IMR-90 (cell line): ENCODE results near the gene PPP1R15A. TPM values are rescaled to one million over a fixed set of nuclear protein-coding genes. Genes with fewer than 3 reads are reported as not detected.

Experiments used
- ATAC-seq: fragments of 200-7000 bp; cut with Tn5 transposase; 2 replicates; pipeline ENCODE4 v1.9.1; 2020; ENCODE audit warnings: low read depth, mild to moderate bottlenecking, moderate library complexity
- BruUV-seq: library from RNA; stranded (reverse); fragments of 400-500 nt; replicated peaks from 2 replicates; lab custom pipeline; 2021; lab: Mats Ljungman, UMichigan
- CTCF ChIA-PET: fragments of 300-600 bp; formaldehyde crosslinking; extraction: SDS; loops from one replicate; lab custom pipeline; 2021; ENCODE audit warnings: antibody characterized with exemption; lab: Yijun Ruan, JAX
- POLR2A ChIA-PET: fragments of 300-600 bp; sonication (Branson Sonifier 250); formaldehyde crosslinking; loops from one replicate; lab custom pipeline; 2022; ENCODE audit warnings: antibody characterized with exemption; ENCODE audit not compliant: unreplicated experiment; lab: Charles Lee
- DNase-seq: peaks from one replicate; pipeline ENCODE4 v3.0.0; 2013
- H2AFZ ChIP-seq: replicated peaks from 2 replicates; pipeline ENCODE3; 2013; ENCODE audit warnings: low read length, mild to moderate bottlenecking; ENCODE audit not compliant: poor library complexity
- H2AK5ac ChIP-seq: 2 replicates; pipeline ENCODE4 v1.6.1; 2013; ENCODE audit warnings: low read depth, low read length, inconsistent platforms
- H2AK9ac ChIP-seq: replicated peaks from 2 replicates; pipeline ENCODE3; 2013; ENCODE audit warnings: mild to moderate bottlenecking, low read depth, low read length, moderate library complexity; ENCODE audit not compliant: poor library complexity
- H2BK120ac ChIP-seq: 2 replicates; pipeline ENCODE4 v1.6.1; 2013; ENCODE audit warnings: low read depth, low read length, inconsistent platforms
- H2BK15ac ChIP-seq: 3 replicates; pipeline ENCODE4 v1.6.1; 2013; ENCODE audit warnings: low read depth, low read length, inconsistent platforms
- H2BK20ac ChIP-seq: 2 replicates; pipeline ENCODE4 v1.6.1; 2013; ENCODE audit warnings: low read depth, mild to moderate bottlenecking, inconsistent platforms, low read length, moderate library complexity
- H2BK5ac ChIP-seq: 2 replicates; pipeline ENCODE4 v1.6.1; 2013; ENCODE audit warnings: mild to moderate bottlenecking, low read depth, low read length, inconsistent platforms; ENCODE audit not compliant: poor library complexity, severe bottlenecking
- H3K14ac ChIP-seq: replicated peaks from 2 replicates; pipeline ENCODE4 v1.6.1; 2013; ENCODE audit warnings: low read depth, low read length, inconsistent platforms
- H3K18ac ChIP-seq: 2 replicates; pipeline ENCODE4 v1.6.1; 2013; ENCODE audit warnings: low read depth, low read length, control low read depth
- H3K23ac ChIP-seq: 2 replicates; pipeline ENCODE4 v1.6.1; 2013; ENCODE audit warnings: low read depth, low read length, inconsistent platforms
- H3K27ac ChIP-seq: 2 replicates; pipeline ENCODE4 v1.5.1; 2013; ENCODE audit warnings: mild to moderate bottlenecking, control low read depth, low read length; ENCODE audit not compliant: insufficient read depth
- H3K27me3 ChIP-seq: 2 replicates; pipeline ENCODE4 v1.6.1; 2013; ENCODE audit warnings: low read length; ENCODE audit not compliant: control insufficient read depth, insufficient read depth
- H3K36me3 ChIP-seq: 2 replicates; pipeline ENCODE4 v1.6.1; 2013; ENCODE audit warnings: low read length, mixed read lengths; ENCODE audit not compliant: control insufficient read depth, insufficient read depth
- H3K4ac ChIP-seq: 2 replicates; pipeline ENCODE4 v1.6.1; 2013; ENCODE audit warnings: low read depth, low read length, inconsistent platforms
- H3K4me1 ChIP-seq: 2 replicates; pipeline ENCODE4 v1.6.1; 2013; ENCODE audit warnings: low read length, mixed read lengths; ENCODE audit not compliant: control insufficient read depth, insufficient read depth
- H3K4me2 ChIP-seq: 2 replicates; pipeline ENCODE4 v1.6.1; 2013; ENCODE audit warnings: low read depth, mild to moderate bottlenecking, control low read depth, low read length, moderate library complexity
- H3K4me3 ChIP-seq: 2 replicates; pipeline ENCODE4 v1.5.1; 2013; ENCODE audit warnings: low read depth, mild to moderate bottlenecking, control low read depth, low read length, moderate library complexity; ENCODE audit not compliant: insufficient read depth
- H3K56ac ChIP-seq: 2 replicates; pipeline ENCODE4 v1.6.1; 2013; ENCODE audit warnings: low read length, inconsistent platforms; ENCODE audit not compliant: insufficient read depth; ENCODE audit errors: extremely low read depth
- H3K79me1 ChIP-seq, 2 experiments: 2 replicates each; pipeline ENCODE4 v1.6.1; 2013; ENCODE audit warnings: low read length in 2 of 2, inconsistent platforms in 1 of 2, low read depth in 1 of 2
- H3K9ac ChIP-seq: 2 replicates; pipeline ENCODE4 v1.6.1; 2013; ENCODE audit warnings: low read depth, low read length, control low read depth
- H3K9me1 ChIP-seq: 2 replicates; pipeline ENCODE4 v1.6.1; 2013; ENCODE audit warnings: low read length, inconsistent platforms; ENCODE audit not compliant: insufficient read depth
- H3K9me3 ChIP-seq: 2 replicates; pipeline ENCODE4 v1.6.1; 2013; ENCODE audit warnings: low read length; ENCODE audit not compliant: control insufficient read depth, insufficient read depth
- H4K20me1 ChIP-seq: 2 replicates; pipeline ENCODE4 v1.6.1; 2013; ENCODE audit warnings: low read length, inconsistent platforms; ENCODE audit not compliant: insufficient read depth
- H4K5ac ChIP-seq: 2 replicates; pipeline ENCODE4 v1.6.1; 2013; ENCODE audit warnings: mild to moderate bottlenecking, low read depth, low read length, control low read depth
- H4K8ac ChIP-seq, 2 experiments: 2 replicates each; pipeline ENCODE4 v1.6.1; 2013; ENCODE audit warnings: low read depth in 2 of 2, low read length in 2 of 2, control low read depth in 1 of 2, inconsistent platforms in 1 of 2
- H4K91ac ChIP-seq: 2 replicates; pipeline ENCODE4 v1.6.1; 2013; ENCODE audit warnings: low read depth, low read length, inconsistent platforms; ENCODE audit not compliant: insufficient read depth
- BHLHE40 ChIP-seq: fragments of 150-350 bp; IDR thresholded peaks from 2 replicates; pipeline ENCODE4 v1.6.1; 2016; ENCODE audit warnings: mild to moderate bottlenecking, low read depth, low read length
- CEBPB ChIP-seq: IDR thresholded peaks from 2 replicates; pipeline ENCODE4 v1.6.1; 2012; ENCODE audit warnings: low read depth, low read length, improper control_type of control experiment
- CHD1 ChIP-seq: IDR thresholded peaks from 2 replicates; pipeline ENCODE4 v1.6.1; 2012; ENCODE audit warnings: low read depth, low read length, improper control_type of control experiment
- CTCF ChIP-seq: conservative IDR thresholded peaks from 2 replicates; pipeline ENCODE4 v1.5.1; 2012; ENCODE audit warnings: mild to moderate bottlenecking, low read depth, low read length, improper control_type of control experiment
- FOS ChIP-seq: fragments of 150-350 bp; IDR thresholded peaks from 2 replicates; pipeline ENCODE4 v1.6.1; 2016; ENCODE audit warnings: low read depth, low read length
- MAFK ChIP-seq: IDR thresholded peaks from 2 replicates; pipeline ENCODE4 v1.6.1; 2012; ENCODE audit warnings: low read depth, low read length, improper control_type of control experiment
- MAZ ChIP-seq: IDR thresholded peaks from 2 replicates; pipeline ENCODE4 v1.6.1; 2012; ENCODE audit warnings: low read depth, mild to moderate bottlenecking, low read length, improper control_type of control experiment, moderate library complexity, borderline replicate concordance
- MXI1 ChIP-seq: IDR thresholded peaks from 2 replicates; pipeline ENCODE4 v1.6.1; 2012; ENCODE audit warnings: low read depth, mild to moderate bottlenecking, low read length, moderate library complexity, borderline replicate concordance
- NFE2L2 ChIP-seq: fragments of 150-350 bp; IDR thresholded peaks from 2 replicates; pipeline ENCODE4 v1.6.1; 2016; ENCODE audit warnings: low read depth, mild to moderate bottlenecking, low read length
- POLR2A ChIP-seq: IDR thresholded peaks from 2 replicates; pipeline ENCODE4 v1.6.1; 2012; ENCODE audit warnings: mild to moderate bottlenecking, low read depth, low read length
- RAD21 ChIP-seq: IDR thresholded peaks from 2 replicates; pipeline ENCODE4 v1.6.1; 2012; ENCODE audit warnings: low read length, improper control_type of control experiment
- RCOR1 ChIP-seq: IDR thresholded peaks from 2 replicates; pipeline ENCODE4 v1.6.1; 2012; ENCODE audit warnings: mild to moderate bottlenecking, low read length, improper control_type of control experiment; ENCODE audit not compliant: insufficient replicate concordance
- RFX5 ChIP-seq: IDR thresholded peaks from 2 replicates; pipeline ENCODE4 v1.8.0; 2012; ENCODE audit warnings: low read depth, mild to moderate bottlenecking, low read length, moderate library complexity
- SMC3 ChIP-seq: fragments of 150-350 bp; IDR thresholded peaks from 2 replicates; pipeline ENCODE4 v1.6.1; 2016; ENCODE audit warnings: low read depth, mild to moderate bottlenecking, antibody characterized with exemption, low read length, moderate library complexity
- WGBS, 2 experiments: methylation state at CpG; one replicate each; pipeline versions ENCODE4 v1.1.5 to v1.1.7; 2013; ENCODE audit warnings: missing lambda C conversion rate in 2 of 2; ENCODE audit not compliant: insufficient read length in 1 of 2; ENCODE audit errors: extremely low coverage in 2 of 2; 5-methylcytosine and 5-hydroxymethylcytosine counted together
- dilution Hi-C: fragments of 300-500 bp; cut with HindIII; formaldehyde crosslinking; loops from one replicate; pipeline ENCODE4 v1.14.3; 2018; ENCODE audit warnings: low sequenced_read_pairs; ENCODE audit not compliant: unreplicated experiment
- in situ Hi-C: fragments of 300-500 bp; cut with MboI; formaldehyde crosslinking; loops from 3 replicates; pipeline ENCODE4 v1.14.3; 2019; ENCODE audit warnings: low sequenced_read_pairs, inconsistent platforms, mixed read lengths
- intact Hi-C: fragments of 100-400 bp; cut with micrococcal nuclease; formaldehyde crosslinking; loops from 2 replicates; pipeline ENCODE4 v1.10.0; 2022
- polyA plus RNA-seq, 3 experiments: library from polyadenylated mRNA; depleted of rRNA; stranded (reverse); fragments of >200 nt; gene quantifications; 2 replicates each; pipeline ENCODE4 v1.2.3, GENCODE V29; 2012; ENCODE audit warnings: low replicate concordance in 1 of 3
- total RNA-seq: library from RNA; depleted of rRNA; stranded (reverse); fragments of >200 nt; gene quantifications from 2 replicates; pipeline ENCODE4 v1.2.3, GENCODE V29; 2012
- TF ChIP-seq, protein P1 (sequence below): fragments of 150-350 bp; IDR thresholded peaks from 2 replicates; pipeline ENCODE4 v1.6.1; 2017; ENCODE audit warnings: mild to moderate bottlenecking, antibody characterized with exemption, low read length, low read depth
- TF ChIP-seq, protein P2 (sequence below): fragments of 150-350 bp; IDR thresholded peaks from 2 replicates; pipeline ENCODE4 v1.6.1; 2016; ENCODE audit warnings: low read depth, mild to moderate bottlenecking, low read length, moderate library complexity, borderline replicate concordance

Gene PPP1R15A
- total and polyA plus RNA-seq, 2 of the 4 experiments (the other 2 are of a cell fraction), result 26.7 to 87.7 TPM

GRCh38 chr19:48833977-48834376 is 38.2 kb upstream of the PPP1R15A start:
- Histone ChIP-seq H3K4me1 (peaks cover 12% of the 10 kb centered on the region), H2BK5ac (no peak overlapping the region), H2AFZ (no peak overlapping the region), H2AK5ac (no peak overlapping the region), H3K4ac (no peak overlapping the region), H3K9me3 (no peaks in the 10 kb centered on the region), H4K20me1 (no peaks in the 10 kb centered on the region), H3K23ac (no peak overlapping the region), H3K4me3 (no peak overlapping the region), H2AK9ac (no peak overlapping the region), H3K4me2 (no peak overlapping the region), H3K56ac (no peak overlapping the region), H3K14ac (no peak overlapping the region), H4K5ac (no peak overlapping the region), H3K9me1 (no peaks in the 10 kb centered on the region), H3K27ac (no peak overlapping the region), H4K91ac (no peak overlapping the region), H3K79me1 (0 out of 4 replicates have a peak, but pooled peaks cover 0 to 4% of the 10 kb centered on the region in 2 experiments), H3K9ac (no peak overlapping the region), H3K27me3 (no peaks in the 10 kb centered on the region), H4K8ac (no peak overlapping the region), H2BK120ac (no peak overlapping the region), H2BK20ac (no peak overlapping the region), H2BK15ac (no peak overlapping the region), H3K36me3 (peaks cover 15% of the 10 kb centered on the region), H3K18ac (no peak overlapping the region)
- CTCF ChIA-PET, result no interaction called here
- ATAC-seq, result no peak
- POLR2A ChIA-PET, result no interaction called here
- 75% methylated on average over 2 of the region's 5 CpGs; no CpG with 5 or more reads in 1 of the 2 experiments for WGBS, 2 experiments
- TF ChIP-seq MXI1 (no peak), SMC3 (no peak), NFE2L2 (no peak), MAFK (no peak), CHD1 (no peak), POLR2A (no peak), FOS (no peak), RCOR1 (no peak), CEBPB (no peak), RFX5 (no peak), BHLHE40 (no peak), RAD21 (no peak), MAZ (no peak), CTCF (no peak)
- TF ChIP-seq, protein P1, sequence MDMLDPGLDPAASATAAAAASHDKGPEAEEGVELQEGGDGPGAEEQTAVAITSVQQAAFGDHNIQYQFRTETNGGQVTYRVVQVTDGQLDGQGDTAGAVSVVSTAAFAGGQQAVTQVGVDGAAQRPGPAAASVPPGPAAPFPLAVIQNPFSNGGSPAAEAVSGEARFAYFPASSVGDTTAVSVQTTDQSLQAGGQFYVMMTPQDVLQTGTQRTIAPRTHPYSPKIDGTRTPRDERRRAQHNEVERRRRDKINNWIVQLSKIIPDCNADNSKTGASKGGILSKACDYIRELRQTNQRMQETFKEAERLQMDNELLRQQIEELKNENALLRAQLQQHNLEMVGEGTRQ, result no peak
- TF ChIP-seq, protein P2, sequence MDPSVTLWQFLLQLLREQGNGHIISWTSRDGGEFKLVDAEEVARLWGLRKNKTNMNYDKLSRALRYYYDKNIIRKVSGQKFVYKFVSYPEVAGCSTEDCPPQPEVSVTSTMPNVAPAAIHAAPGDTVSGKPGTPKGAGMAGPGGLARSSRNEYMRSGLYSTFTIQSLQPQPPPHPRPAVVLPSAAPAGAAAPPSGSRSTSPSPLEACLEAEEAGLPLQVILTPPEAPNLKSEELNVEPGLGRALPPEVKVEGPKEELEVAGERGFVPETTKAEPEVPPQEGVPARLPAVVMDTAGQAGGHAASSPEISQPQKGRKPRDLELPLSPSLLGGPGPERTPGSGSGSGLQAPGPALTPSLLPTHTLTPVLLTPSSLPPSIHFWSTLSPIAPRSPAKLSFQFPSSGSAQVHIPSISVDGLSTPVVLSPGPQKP, result no peak
- in situ Hi-C loops, result loop anchor here (10.0 kb wide), 1 partner anchor 189 kb away; the partner anchor contains the start of gene CA11
- dilution Hi-C loops, result no loop called here
- no peak for DNase-seq
- intact Hi-C loops, result no loop called here
- BruUV-seq, result no TSS peak
